K562 (cell line): ENCODE data around the gene TRNAU1AP. TPM values are rescaled to one million over a fixed set of nuclear protein-coding genes. Genes with fewer than 3 reads are reported as not detected.
A peak's percentile ranks its signal among the peaks of the same experiment; 100 is the strongest.

Source experiments
- BCLAF1 ChIP-seq, 2 experiments: fragments of 450-650 bp in 1 of 2; IDR thresholded peaks; 2 replicates each; pipeline ENCODE4 v1.6.1; 2011 to 2017; ENCODE audit warnings: low read depth in 2 of 2, antibody characterized with exemption in 1 of 2, borderline replicate concordance in 1 of 2, low read length in 1 of 2, mild to moderate bottlenecking in 1 of 2, mixed read lengths in 1 of 2; ENCODE audit not compliant: control insufficient read depth in 1 of 2
- BDP1 ChIP-seq: IDR thresholded peaks from 3 replicates; pipeline ENCODE4 v1.6.1; 2011; ENCODE audit not compliant: insufficient read length, insufficient read depth
- CTBP1 ChIP-seq: fragments of 450-650 bp; IDR thresholded peaks from 2 replicates; pipeline ENCODE4 v1.6.1; 2016; ENCODE audit warnings: borderline replicate concordance
- FOS ChIP-seq: IDR thresholded peaks from 3 replicates; pipeline ENCODE4 v1.6.1; 2011; ENCODE audit not compliant: insufficient read length; ENCODE audit errors: extremely low read depth
- FOXA3 ChIP-seq, 2 experiments: fragments of 450-650 bp in 1 of 2; sonication (generic) in 1 of 2; formaldehyde crosslinking; IDR thresholded peaks in 1 of 2; conservative IDR thresholded peaks in 1 of 2; 2 replicates each; pipeline versions ENCODE4 v1.4.0 to v1.8.0; 2020 to 2022; ENCODE audit warnings: mild to moderate bottlenecking in 2 of 2, missing genetic modification reagents in 1 of 2
- FOXM1 ChIP-seq, 2 experiments: fragments of 450-650 bp in 1 of 2; sonication (generic) in 1 of 2; formaldehyde crosslinking in 1 of 2; IDR thresholded peaks; 2 replicates each; pipeline versions ENCODE4 v1.6.1 to v1.9.0; 2017 to 2022; ENCODE audit warnings: low read depth in 2 of 2, mild to moderate bottlenecking in 2 of 2, missing genetic modification reagents in 1 of 2, moderate library complexity in 1 of 2
- MAFF ChIP-seq: IDR thresholded peaks from 2 replicates; pipeline ENCODE4 v1.6.1; 2012; ENCODE audit warnings: low read length, improper control_type of control experiment
- MEF2D ChIP-seq: conservative IDR thresholded peaks from 2 replicates; pipeline ENCODE4 v1.6.1; 2016; ENCODE audit warnings: low read depth, missing genetic modification characterization, missing compliant biosample characterization
- MTA1 ChIP-seq: fragments of 450-650 bp; IDR thresholded peaks from 2 replicates; pipeline ENCODE4 v1.6.1; 2017; ENCODE audit warnings: borderline replicate concordance
- MTF1 ChIP-seq: fragments of 250-450 bp; sonication (Bioruptor Pico); IDR thresholded peaks from 2 replicates; pipeline ENCODE4 v1.9.0; 2021; ENCODE audit warnings: moderate library complexity, mild to moderate bottlenecking, inconsistent platforms, borderline replicate concordance
- NBN ChIP-seq: fragments of 450-650 bp; IDR thresholded peaks from 2 replicates; pipeline ENCODE4 v1.6.1; 2016; ENCODE audit warnings: low read depth, mild to moderate bottlenecking
- NFATC3 ChIP-seq: fragments of 450-650 bp; IDR thresholded peaks from 2 replicates; pipeline ENCODE4 v1.6.1; 2017; ENCODE audit warnings: mild to moderate bottlenecking
- POLR2A ChIP-seq: fragments of 450-650 bp; conservative IDR thresholded peaks from 2 replicates; pipeline ENCODE4 v1.6.1; 2016
- POLR2AphosphoS2 ChIP-seq: IDR thresholded peaks from 2 replicates; pipeline ENCODE4 v1.6.1; 2012; ENCODE audit warnings: low read length, improper control_type of control experiment
- RB1 ChIP-seq: fragments of 450-650 bp; IDR thresholded peaks from 2 replicates; pipeline ENCODE4 v1.6.1; 2017; ENCODE audit warnings: low read depth, mild to moderate bottlenecking
- SMAD4 ChIP-seq: fragments of 250-450 bp; sonication (Bioruptor Pico); conservative IDR thresholded peaks from 2 replicates; pipeline ENCODE4 v1.8.0; 2021; ENCODE audit warnings: inconsistent platforms, mild to moderate bottlenecking, moderate library complexity
- SNIP1 ChIP-seq: fragments of 450-650 bp; IDR thresholded peaks from 2 replicates; pipeline ENCODE4 v1.7.1; 2017; ENCODE audit warnings: low read depth, mild to moderate bottlenecking
- THRAP3 ChIP-seq: fragments of 450-650 bp; IDR thresholded peaks from 2 replicates; pipeline ENCODE4 v1.6.1; 2016; ENCODE audit warnings: mild to moderate bottlenecking, inconsistent platforms, borderline replicate concordance
- ZNF121 ChIP-seq: sonication (generic); formaldehyde crosslinking; conservative IDR thresholded peaks from 2 replicates; pipeline ENCODE4 v1.8.0; 2022; ENCODE audit warnings: missing genetic modification reagents
- polyA plus RNA-seq, 8 experiments: library from polyadenylated mRNA; depleted of rRNA in 4 of 8; stranded (reverse) in 5 of 8; unstranded in 3 of 8; fragments of >200 nt; fragmentation: Nextera tagmentation in 2 of 8; fragmentation: Illumina TruSeq in 1 of 8; extraction: Ambion mirVana in 2 of 8; extraction: Trizol in 1 of 8; gene quantifications; 2 replicates each; pipeline versions ENCODE4 v1.2.1 to v1.2.3, GENCODE V29; 2011 to 2014; ENCODE audit warnings: inconsistent platforms in 1 of 8, missing spikeins in 1 of 8
- total RNA-seq, 7 experiments: library from RNA; depleted of rRNA in 6 of 7; stranded (reverse); fragments of >200 nt in 6 of 7; fragmentation: Illumina TruSeq in 2 of 7; extraction: Trizol in 2 of 7; gene quantifications; 2 replicates each; pipeline versions ENCODE4 v1.2.1 to v1.2.3, GENCODE V29; 2011 to 2021; ENCODE audit warnings: low replicate concordance in 1 of 7
- TF ChIP-seq, protein P1 (sequence below): fragments of 450-650 bp; formaldehyde crosslinking; IDR thresholded peaks from 2 replicates; pipeline ENCODE4 v1.4.0; 2020; ENCODE audit warnings: mild to moderate bottlenecking, moderate library complexity

TRNAU1AP gene
- total and polyA plus RNA-seq, 9 of the 15 experiments (the other 6 are each of a cell fraction or from before 2014, with no cell fraction given), result 34.9 to 110 (median 46.3) TPM

GRCh38 chr1:28505406-28506187 lies 47.3 kb upstream of the TRNAU1AP start, which contains the start of gene RCC1 (continued):
- TF ChIP-seq FOXA3 (CRISPR knock-in tag; conservative IDR thresholded peaks at IDR 0.05 in 1 of 2, IDR thresholded peaks at IDR 0.05 in 1 of 2), result no peak; a peak in 1 of 4 replicates
- TF ChIP-seq, protein P1, sequence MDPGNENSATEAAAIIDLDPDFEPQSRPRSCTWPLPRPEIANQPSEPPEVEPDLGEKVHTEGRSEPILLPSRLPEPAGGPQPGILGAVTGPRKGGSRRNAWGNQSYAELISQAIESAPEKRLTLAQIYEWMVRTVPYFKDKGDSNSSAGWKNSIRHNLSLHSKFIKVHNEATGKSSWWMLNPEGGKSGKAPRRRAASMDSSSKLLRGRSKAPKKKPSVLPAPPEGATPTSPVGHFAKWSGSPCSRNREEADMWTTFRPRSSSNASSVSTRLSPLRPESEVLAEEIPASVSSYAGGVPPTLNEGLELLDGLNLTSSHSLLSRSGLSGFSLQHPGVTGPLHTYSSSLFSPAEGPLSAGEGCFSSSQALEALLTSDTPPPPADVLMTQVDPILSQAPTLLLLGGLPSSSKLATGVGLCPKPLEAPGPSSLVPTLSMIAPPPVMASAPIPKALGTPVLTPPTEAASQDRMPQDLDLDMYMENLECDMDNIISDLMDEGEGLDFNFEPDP (CRISPR knock-in tag), result no peak
- no peak for TF ChIP-seq FOS
- peak; percentile 27; the same call in 1 of the 2 replicates for TF ChIP-seq SNIP1
- peak; percentile 57; the same call in 1 of the 2 replicates for TF ChIP-seq RB1
- TF ChIP-seq MEF2D (tag), result 0 out of 2 replicates have a peak, but pooled peaks have one; percentile 63
- peak; percentile 86; the same call in 1 of the 2 replicates for TF ChIP-seq THRAP3
- TF ChIP-seq MAFF, result peak; percentile 85
- TF ChIP-seq SMAD4 (CRISPR knock-in tag), result no peak
- peak; percentile 99 for TF ChIP-seq POLR2AphosphoS2
- peak in 1 of 2 experiments; percentile 98; a peak in 2 of 4 replicates for TF ChIP-seq BCLAF1 (IDR thresholded peaks at IDR 0.05; ENCODE audit: borderline replicate concordance in 1 of 2, control insufficient read depth in 1 of 2, low read depth in 2 of 2, low read length in 1 of 2)
- no peak for TF ChIP-seq ZNF121 (CRISPR knock-in tag)
- no peak for TF ChIP-seq BDP1
- peak; percentile 64 for TF ChIP-seq NBN
- peak; percentile 52; the same call in 1 of the 2 replicates for TF ChIP-seq MTA1
- peak; percentile 10; the same call in 1 of the 2 replicates for TF ChIP-seq FOXM1 (IDR thresholded peaks at IDR 0.05; ENCODE audit: low read depth)
- no peak for TF ChIP-seq FOXM1 (CRISPR knock-in tag; IDR thresholded peaks at IDR 0.05; ENCODE audit: low read depth)
- TF ChIP-seq POLR2A, result peak; percentile 100
- TF ChIP-seq NFATC3, result no peak; the same call in 1 of the 2 replicates
- peak; percentile 70; the same call in 1 of the 2 replicates for TF ChIP-seq CTBP1
- TF ChIP-seq MTF1 (CRISPR knock-in tag), result no peak
